ENCODE data around the gene GREB1. TPM values are rescaled to one million over a fixed set of nuclear protein-coding genes. Genes with fewer than 3 reads are reported as not detected.

GREB1 gene
- total RNA-seq, 1 donor from 2014 or later: 82.5 TPM

GRCh38 chr2:11492244-11492643, 41.6 kb upstream of the GREB1 start:
- H3K9me3 Mint-ChIP-seq (ENCODE audit: low read depth): peaks cover 3% of the 10 kb centered on the region
- H3K27ac Mint-ChIP-seq: peak overlapping the region; percentile 30
- no peak overlapping the region for H3K4me3 Mint-ChIP-seq (ENCODE audit: low read depth)
- no peak for DNase-seq (ENCODE audit: low spot score, unreplicated experiment)
- peaks cover 14% of the 10 kb centered on the region for H3K4me1 Mint-ChIP-seq (ENCODE audit: low read depth)
- H3K36me3 Mint-ChIP-seq (ENCODE audit: insufficient read depth): peaks cover 10% of the 10 kb centered on the region
- no peak for TF ChIP-seq CTCF (IDR thresholded peaks at IDR 0.05; ENCODE audit: unreplicated experiment)
- H3K27me3 Mint-ChIP-seq: no peaks in the 10 kb centered on the region

GRCh38 chr2:11492720-11493119, 41.1 kb upstream of the GREB1 start:
- Mint-ChIP-seq H3K36me3 (ENCODE audit: insufficient read depth) (peaks cover 10% of the 10 kb centered on the region), H3K27me3 (no peaks in the 10 kb centered on the region), H3K4me1 (ENCODE audit: low read depth) (peaks cover 18% of the 10 kb centered on the region), H3K4me3 (ENCODE audit: low read depth) (no peak overlapping the region), H3K9me3 (ENCODE audit: low read depth) (peaks cover 3% of the 10 kb centered on the region), H3K27ac (no peak overlapping the region)
- DNase-seq (ENCODE audit: low spot score, unreplicated experiment): no peak
- TF ChIP-seq CTCF (IDR thresholded peaks at IDR 0.05; ENCODE audit: unreplicated experiment): no peak

- no peak for TF ChIP-seq CTCF (IDR thresholded peaks at IDR 0.05; ENCODE audit: unreplicated experiment)
- no peak for DNase-seq (ENCODE audit: low spot score, unreplicated experiment)
- Mint-ChIP-seq H3K4me3 (ENCODE audit: low read depth) (no peak overlapping the region), H3K4me1 (ENCODE audit: low read depth) (peaks cover 22% of the 10 kb centered on the region), H3K27ac (no peak overlapping the region), H3K9me3 (ENCODE audit: low read depth) (peaks cover 3% of the 10 kb centered on the region), H3K36me3 (ENCODE audit: insufficient read depth) (peaks cover 10% of the 10 kb centered on the region), H3K27me3 (no peaks in the 10 kb centered on the region)
Measured at GRCh38 chr2:11493282-11493681, 40.6 kb upstream of the GREB1 start.

GRCh38 chr2:11494310-11494709, 39.5 kb upstream of the GREB1 start:
- no peaks in the 10 kb centered on the region for H3K27me3 Mint-ChIP-seq
- TF ChIP-seq CTCF (IDR thresholded peaks at IDR 0.05; ENCODE audit: unreplicated experiment): no peak
- H3K4me3 Mint-ChIP-seq (ENCODE audit: low read depth): no peak overlapping the region
- H3K4me1 Mint-ChIP-seq (ENCODE audit: low read depth): peaks cover 32% of the 10 kb centered on the region
- H3K9me3 Mint-ChIP-seq (ENCODE audit: low read depth): peaks cover 3% of the 10 kb centered on the region
- peaks cover 10% of the 10 kb centered on the region for H3K36me3 Mint-ChIP-seq (ENCODE audit: insufficient read depth)
- no peak for DNase-seq (ENCODE audit: low spot score, unreplicated experiment)
- no peak overlapping the region for H3K27ac Mint-ChIP-seq

- DNase-seq (ENCODE audit: low spot score, unreplicated experiment): no peak
- H3K36me3 Mint-ChIP-seq (ENCODE audit: insufficient read depth): peaks cover 5% of the 10 kb centered on the region
- no peaks in the 10 kb centered on the region for H3K9me3 Mint-ChIP-seq (ENCODE audit: low read depth)
- no peak overlapping the region for H3K27ac Mint-ChIP-seq
- H3K4me3 Mint-ChIP-seq (ENCODE audit: low read depth): no peak overlapping the region
- no peaks in the 10 kb centered on the region for H3K27me3 Mint-ChIP-seq
- TF ChIP-seq CTCF (IDR thresholded peaks at IDR 0.05; ENCODE audit: unreplicated experiment): no peak
- peaks cover 43% of the 10 kb centered on the region for H3K4me1 Mint-ChIP-seq (ENCODE audit: low read depth)
Measured at GRCh38 chr2:11495844-11496681, 37.8 kb upstream of the GREB1 start.

Measured in progenitor cell of endocrine pancreas (in vitro differentiated cells).